ENCODE results near the gene FSD1L.

The FSD1L gene

GRCh38 chr9:105435453-105435852 is 12.4 kb upstream of the FSD1L start:
- DNase-seq (ENCODE audit: low spot score): no peak

- DNase-seq (ENCODE audit: low spot score): no peak
Measured at GRCh38 chr9:105436783-105437182, 11.1 kb upstream of the FSD1L start.

DNA sequence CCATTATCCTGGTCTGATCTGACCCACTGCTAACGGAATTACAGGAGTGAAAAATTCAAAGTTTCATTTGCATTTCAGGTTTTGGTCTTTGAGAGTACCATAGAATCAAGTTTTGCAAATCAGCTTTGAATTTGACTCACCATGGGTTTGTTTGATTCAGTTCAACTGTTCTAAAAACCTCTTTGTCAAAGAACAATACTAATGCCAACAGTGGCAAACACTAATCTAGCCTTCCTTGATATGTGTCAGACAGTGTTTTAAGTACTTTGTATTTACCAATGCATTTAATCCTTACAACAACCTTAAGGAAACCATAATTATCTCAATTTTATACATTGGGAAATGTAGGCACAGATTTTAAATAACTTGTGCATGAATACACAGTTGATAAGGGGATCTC is 10.1 kb upstream of the FSD1L start:
- no peak for DNase-seq (ENCODE audit: low spot score)

DNA sequence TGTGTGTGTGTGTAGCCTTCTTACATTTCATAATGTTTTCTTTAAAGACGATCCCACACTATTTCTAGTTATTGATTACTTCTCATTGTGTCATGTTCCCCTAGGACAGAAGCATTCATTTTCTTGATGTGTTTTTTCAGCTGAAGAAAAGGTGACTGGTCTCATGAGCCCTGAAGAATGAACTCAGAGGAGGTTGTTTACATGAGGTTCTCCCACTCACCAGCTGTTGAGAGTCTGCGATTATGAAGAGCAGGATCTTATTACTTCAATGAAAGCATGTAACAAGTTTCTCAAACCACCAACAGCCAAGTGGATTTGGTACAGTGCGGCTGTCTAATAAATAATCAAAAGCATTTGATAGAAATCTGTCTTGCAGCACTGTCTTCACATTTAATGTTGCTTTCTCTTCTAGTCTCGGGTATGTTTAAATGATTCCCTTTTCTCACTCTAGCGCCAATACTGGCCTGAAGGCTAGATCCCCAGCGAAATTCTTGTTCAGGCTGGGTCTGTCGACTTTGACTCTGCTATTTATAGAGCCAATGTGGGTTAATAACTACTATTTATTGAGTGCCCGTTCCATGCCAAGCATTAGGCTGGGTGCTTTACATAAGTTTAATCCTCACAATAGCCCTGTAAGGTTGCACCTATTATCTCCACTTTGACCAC is 9.6 kb upstream of the FSD1L start:
- DNase-seq (ENCODE audit: low spot score): no peak

GRCh38 chr9:105439428-105439827 is 8.4 kb upstream of the FSD1L start:
- DNase-seq (ENCODE audit: low spot score): no peak

- no peak for DNase-seq (ENCODE audit: low spot score)
Measured at GRCh38 chr9:105441616-105442160, 6.1 kb upstream of the FSD1L start.

GRCh38 chr9:105443121-105443520 is 4.7 kb upstream of the FSD1L start:
- no peak for DNase-seq (ENCODE audit: low spot score)

DNA sequence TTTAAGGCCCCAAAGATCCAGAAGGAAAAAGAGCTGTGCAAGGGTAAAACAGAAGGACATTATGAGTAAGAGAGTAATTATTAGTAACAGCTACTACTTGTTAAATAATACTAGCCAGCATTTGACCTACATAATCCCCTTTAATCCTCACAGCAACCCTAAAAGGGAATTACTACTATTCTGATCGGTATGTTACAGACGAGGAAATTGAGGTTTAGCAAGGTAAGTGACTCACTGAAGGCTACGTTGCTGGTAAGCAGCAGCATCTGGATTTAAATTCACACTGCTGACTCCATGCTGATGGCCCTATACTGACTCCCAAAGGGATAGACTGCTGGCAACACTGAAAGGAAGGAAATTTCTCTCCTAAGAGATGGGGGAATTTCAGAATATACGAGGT is 3.7 kb upstream of the FSD1L start:
- no peak for DNase-seq (ENCODE audit: low spot score)

GRCh38 chr9:105445203-105445881 is 2.5 kb upstream of the FSD1L start:
- no peak for DNase-seq (ENCODE audit: low spot score)

DNA sequence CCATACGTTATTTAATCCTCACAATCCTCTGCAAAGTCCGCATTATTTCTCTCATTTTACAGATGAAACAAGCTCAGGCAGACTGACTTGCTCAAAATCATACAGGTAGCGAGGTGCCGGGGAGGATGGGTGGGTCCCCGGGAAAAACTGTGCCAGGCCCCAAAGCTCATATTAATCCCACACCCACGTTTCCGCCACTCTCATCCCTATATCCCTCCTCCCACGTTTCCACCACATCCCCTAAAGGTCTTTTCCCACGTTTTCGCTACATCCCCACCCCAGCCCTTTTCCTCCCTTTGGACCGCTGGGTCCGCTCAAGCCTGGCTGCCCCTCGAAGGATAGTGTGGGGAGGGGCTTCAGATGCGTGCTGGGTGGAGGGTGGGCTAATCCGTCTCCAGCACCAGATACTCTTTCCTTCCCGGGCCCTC is 434 bp upstream of the FSD1L start:
- no peak for DNase-seq (ENCODE audit: low spot score)

DNA sequence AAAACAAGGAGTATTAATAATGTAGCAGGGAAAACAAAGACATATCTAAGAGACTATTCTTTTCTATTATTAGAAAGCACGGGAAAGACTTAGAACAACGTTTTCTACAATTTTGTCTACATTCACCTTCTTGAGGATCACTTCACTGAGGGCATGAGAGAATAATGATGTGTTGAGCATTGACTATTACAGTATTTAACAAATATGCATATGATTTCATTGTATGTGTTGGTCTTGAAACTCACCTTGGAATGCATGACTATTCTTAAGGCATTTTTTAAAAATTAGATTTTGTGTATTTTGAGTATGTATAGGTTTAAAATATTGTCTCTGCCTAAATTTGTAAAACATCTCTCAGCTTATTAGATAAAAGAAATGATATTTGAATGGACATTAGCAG is 1.2 kb downstream of the FSD1L start:
- DNase-seq (ENCODE audit: low spot score): no peak

DNA sequence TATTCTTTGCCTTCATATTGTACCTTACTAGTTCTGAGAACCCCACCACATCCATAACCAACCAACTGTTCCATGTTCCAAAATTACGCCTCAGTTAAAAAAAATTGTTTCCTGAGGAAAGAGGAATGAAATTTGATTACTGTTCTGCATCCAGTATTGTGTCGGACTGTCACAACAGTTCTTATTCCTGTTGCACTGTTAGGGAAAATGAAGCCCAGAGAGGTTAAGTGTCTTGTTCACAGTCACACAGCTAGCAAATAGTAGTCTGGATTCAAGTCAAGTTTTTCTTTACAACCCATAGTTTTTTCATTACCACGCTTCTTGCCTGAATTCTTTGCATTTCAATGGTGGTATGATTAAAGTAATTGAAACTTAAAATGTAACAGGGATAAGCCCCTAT is 4.4 kb downstream of the FSD1L start:
- no peak for DNase-seq (ENCODE audit: low spot score)

DNA sequence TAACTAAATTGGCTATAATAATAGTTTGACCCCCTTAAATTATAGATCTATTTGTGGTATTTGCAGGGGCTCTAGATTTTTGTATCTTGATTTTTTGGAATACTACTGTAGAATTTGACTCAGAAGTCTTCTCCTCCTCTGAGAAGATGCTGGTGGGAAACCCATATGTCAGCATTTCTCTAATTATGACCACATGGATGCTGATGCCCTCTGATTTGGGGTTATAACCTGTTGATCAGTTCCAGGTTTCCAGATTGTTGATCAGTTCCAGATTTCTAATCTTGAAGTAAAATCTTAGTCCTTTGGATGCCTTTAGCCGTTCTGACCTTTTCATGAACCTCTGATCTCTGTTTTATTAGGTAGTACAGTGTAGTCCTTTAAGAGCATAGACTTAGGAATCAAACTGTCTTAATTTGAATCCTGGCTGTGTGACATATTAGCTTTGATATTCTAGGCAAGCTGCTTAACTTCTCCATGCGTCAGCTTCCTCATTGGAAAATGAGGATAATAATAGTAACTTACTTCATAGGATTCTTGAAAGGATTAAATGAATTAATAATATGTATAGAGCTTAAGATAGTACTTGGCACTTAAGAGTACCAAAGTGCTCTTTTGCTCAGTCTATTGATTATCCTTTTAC is 8.1 kb downstream of the FSD1L start:
- no peak for DNase-seq (ENCODE audit: low spot score)

DNA sequence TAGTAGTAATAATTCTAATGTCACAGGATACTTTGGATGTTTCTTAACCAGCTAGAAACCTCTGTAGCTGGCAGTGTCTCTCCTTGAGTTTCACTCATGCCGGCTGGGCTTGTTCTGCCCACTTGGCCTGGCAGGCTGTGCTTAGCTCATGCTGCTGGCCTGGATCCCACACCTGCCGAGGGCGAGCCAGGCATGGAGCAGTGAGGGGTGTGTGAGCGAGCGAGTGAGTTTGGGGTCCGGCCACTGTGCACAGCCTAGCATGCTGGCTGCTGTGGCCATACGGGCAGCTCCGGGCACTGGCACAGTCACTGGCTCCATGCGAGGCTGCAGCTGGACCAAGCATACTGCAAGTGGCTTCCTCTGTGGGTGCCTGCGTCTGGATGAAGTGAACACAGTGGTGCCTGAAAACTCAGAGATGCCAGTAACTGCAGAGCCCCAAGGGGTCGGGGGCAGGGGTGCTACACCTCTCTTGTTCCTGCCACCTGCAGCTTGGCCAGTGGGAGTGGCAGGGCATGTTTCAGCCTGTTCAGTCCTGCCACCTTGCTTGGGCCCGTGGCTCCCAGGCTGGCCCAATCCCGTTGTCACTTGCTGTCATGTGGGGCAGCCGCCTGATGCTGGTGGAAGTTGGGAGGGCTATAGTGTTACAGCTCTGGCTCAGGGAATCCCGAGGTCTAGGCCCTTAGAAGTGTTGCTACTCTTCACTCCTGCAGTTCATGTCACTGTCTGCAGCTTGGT is 9.9 kb downstream of the FSD1L start:
- no peak for DNase-seq (ENCODE audit: low spot score)

DNA sequence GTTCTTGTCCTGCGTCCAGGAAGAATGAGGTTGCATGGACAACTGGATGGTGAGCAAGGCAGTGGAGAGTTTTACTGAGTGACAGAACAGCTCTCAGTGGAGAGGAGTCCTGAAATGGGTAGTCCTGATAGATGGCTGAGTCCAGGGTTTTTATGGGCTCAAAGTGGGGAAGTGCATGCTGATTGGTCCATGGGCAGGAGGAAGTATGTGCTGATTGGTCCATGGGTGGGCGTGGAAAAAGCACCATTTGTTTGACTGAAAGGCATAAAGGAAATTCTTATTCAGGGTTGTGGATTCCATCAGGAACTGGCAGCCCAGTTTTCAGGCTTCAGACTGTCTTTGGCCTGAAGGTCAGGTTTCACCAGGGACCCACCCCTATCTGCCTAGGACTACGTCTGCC is 10.6 kb downstream of the FSD1L start:
- DNase-seq (ENCODE audit: low spot score): no peak

DNA sequence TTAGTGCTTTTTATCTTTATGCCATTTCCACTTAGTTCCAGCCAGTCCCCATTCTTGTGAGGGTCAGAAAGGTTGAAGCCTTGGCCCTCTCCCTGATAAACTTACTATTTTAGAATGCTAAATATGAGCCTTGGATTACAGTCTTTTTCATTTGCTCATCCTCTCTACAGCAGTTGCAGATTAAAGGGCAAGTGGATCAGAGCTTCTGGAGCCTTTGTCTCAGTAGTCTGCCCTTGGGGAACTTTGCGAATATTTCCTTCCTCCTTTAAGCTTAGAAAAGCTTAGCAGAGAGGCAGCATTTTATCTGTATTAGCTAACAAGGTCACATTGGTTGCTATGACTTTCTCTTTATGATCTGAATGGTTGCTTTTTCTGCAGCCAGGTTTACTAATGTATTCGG is 11.5 kb downstream of the FSD1L start:
- DNase-seq (ENCODE audit: low spot score): no peak

DNA sequence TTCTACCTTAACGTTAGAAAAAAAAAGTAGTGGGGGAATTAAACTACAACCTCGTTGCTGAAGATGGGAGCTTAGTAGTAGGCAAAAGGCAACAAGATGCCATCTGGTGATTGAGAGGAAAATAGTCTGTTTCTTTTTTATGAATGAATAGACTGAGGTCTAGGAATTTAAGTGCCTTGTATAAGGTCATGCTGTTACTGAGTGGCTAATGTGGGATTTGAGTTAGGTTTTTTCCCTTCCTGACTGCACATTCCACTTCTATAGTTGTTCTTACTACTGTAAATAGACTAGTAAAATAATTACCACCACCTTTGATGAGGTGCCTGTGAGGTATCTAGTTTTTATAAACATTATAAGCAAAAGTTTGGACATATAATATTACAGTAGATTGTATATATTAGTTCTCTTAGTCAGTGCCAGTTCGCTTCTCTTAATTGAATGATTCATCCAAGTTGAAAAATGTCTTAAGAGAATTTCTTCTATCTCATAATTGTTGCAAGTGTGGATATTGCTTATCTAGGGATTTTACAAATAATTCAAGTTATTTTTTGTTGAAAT is 19.1 kb downstream of the FSD1L start:
- DNase-seq (ENCODE audit: low spot score): no peak

GRCh38 chr9:105468875-105469274 is 21.0 kb downstream of the FSD1L start:
- DNase-seq (ENCODE audit: low spot score): no peak

DNA sequence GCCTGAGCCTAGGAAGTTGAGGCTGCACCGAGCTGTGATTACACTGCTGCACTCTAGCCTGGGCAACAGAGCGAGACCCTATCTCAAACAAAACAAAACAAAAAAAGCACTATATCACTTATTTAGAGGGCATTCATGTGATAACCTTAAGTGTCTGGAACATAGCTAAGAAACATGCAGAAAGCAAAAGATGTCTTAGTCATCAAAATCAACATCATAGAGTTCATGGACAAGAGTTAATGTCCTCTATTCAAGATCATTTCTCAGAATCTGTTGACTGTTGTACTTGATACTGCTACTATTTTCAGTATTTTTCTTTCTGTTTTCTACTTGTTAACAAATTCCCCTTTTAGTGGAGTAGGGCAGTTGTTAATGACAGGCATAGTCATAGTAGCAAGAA is 25.4 kb downstream of the FSD1L start:
- no peak for DNase-seq (ENCODE audit: low spot score)

- DNase-seq (ENCODE audit: low spot score): no peak
Measured at GRCh38 chr9:105475302-105475701, 27.5 kb downstream of the FSD1L start.

- DNase-seq (ENCODE audit: low spot score): no peak
Measured at GRCh38 chr9:105479846-105480245, 32.0 kb downstream of the FSD1L start.

DNA sequence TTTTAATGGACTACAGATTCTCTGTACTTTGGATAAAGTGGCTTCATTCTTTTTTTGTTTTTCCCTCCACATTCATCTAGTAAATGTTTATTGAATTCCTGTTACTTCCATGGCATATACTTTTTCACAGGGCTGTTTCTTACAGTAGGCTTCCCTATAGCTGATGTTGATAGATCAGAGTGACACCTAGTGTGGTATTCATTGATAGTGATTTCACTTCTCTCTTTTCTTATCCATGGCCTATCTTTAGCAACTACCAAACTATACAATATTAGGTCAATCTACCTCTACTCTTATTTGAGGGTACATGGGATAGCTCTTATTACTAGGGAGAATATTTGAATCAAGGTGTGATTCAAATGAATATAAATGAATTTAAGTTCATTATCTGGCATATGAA is 35.8 kb downstream of the FSD1L start:
- DNase-seq (ENCODE audit: low spot score): no peak

Measured in left forelimb (tissue), 1 donor.